T-helper 9 cell (primary cell): ENCODE data around the gene ZNF423.

Source experiments
- DNase-seq: peaks from one replicate; pipeline ENCODE4 v3.0.0-alpha.2; 2020

Gene ZNF423

GRCh38 chr16:49637511-49637910 is 218.4 kb downstream of the ZNF423 start:
- DNase-seq = no peak

GRCh38 chr16:49636608-49637007 is 219.3 kb downstream of the ZNF423 start:
- DNase-seq = no peak

- DNase-seq = no peak
These were observed 220.0 kb downstream of the ZNF423 start for GRCh38 chr16:49635591-49636581.

- no peak for DNase-seq
These were observed 220.9 kb downstream of the ZNF423 start for GRCh38 chr16:49635009-49635350.

GRCh38 chr16:49634235-49635008 is 221.5 kb downstream of the ZNF423 start:
- DNase-seq = no peak

GRCh38 chr16:49632795-49633184 is 223.1 kb downstream of the ZNF423 start:
- DNase-seq = no peak

GRCh38 chr16:49632086-49632794 is 223.7 kb downstream of the ZNF423 start:
- DNase-seq = no peak

- DNase-seq = no peak
These were observed 224.5 kb downstream of the ZNF423 start for GRCh38 chr16:49631187-49632041.

GRCh38 chr16:49630783-49631182 is 225.1 kb downstream of the ZNF423 start:
- DNase-seq = no peak

- DNase-seq = no peak
These were observed 226.1 kb downstream of the ZNF423 start for GRCh38 chr16:49629851-49630250.

GRCh38 chr16:49628148-49628547 is 227.8 kb downstream of the ZNF423 start:
- no peak for DNase-seq

GRCh38 chr16:49625311-49626065 is 230.4 kb downstream of the ZNF423 start:
- no peak for DNase-seq

GRCh38 chr16:49623501-49624266 is 232.2 kb downstream of the ZNF423 start:
- no peak for DNase-seq

GRCh38 chr16:49622421-49623402 is 233.2 kb downstream of the ZNF423 start:
- DNase-seq = no peak

GRCh38 chr16:49622084-49622390 is 233.9 kb downstream of the ZNF423 start:
- DNase-seq = no peak

GRCh38 chr16:49621241-49622083 is 234.4 kb downstream of the ZNF423 start:
- DNase-seq = no peak

- DNase-seq = no peak
These were observed 235.1 kb downstream of the ZNF423 start for GRCh38 chr16:49620869-49621240.

GRCh38 chr16:49620158-49620868 is 235.6 kb downstream of the ZNF423 start:
- DNase-seq = no peak
